ENCODE results near the gene RASSF5.

RASSF5 gene

GRCh38 chr1:206507284-206508129 lies at the start of gene RASSF5:
Gene RASSF5 (plus strand): TSS chr1:206507531. CDS start chr1:206507603, 72 bp downstream.
- no peak for DNase-seq

GRCh38 chr1:206459703-206460102 lies 47.6 kb upstream of the RASSF5 start:
- no peak for DNase-seq

- no peak for DNase-seq
These were observed 46.4 kb upstream of the RASSF5 start for GRCh38 chr1:206460836-206461426.

- peak; percentile 13 for DNase-seq
These were observed 45.5 kb upstream of the RASSF5 start for GRCh38 chr1:206461602-206462455.

GRCh38 chr1:206463137-206463536 lies 44.2 kb upstream of the RASSF5 start:
- no peak for DNase-seq

- DNase-seq, result no peak
These were observed 43.4 kb upstream of the RASSF5 start for GRCh38 chr1:206463911-206464310.

- DNase-seq, result no peak
These were observed 42.8 kb upstream of the RASSF5 start for GRCh38 chr1:206464456-206464964.

- DNase-seq, result no peak
These were observed 41.4 kb upstream of the RASSF5 start for GRCh38 chr1:206465951-206466350.

GRCh38 chr1:206466840-206467649 lies 40.3 kb upstream of the RASSF5 start:
- no peak for DNase-seq

- DNase-seq, result no peak
These were observed 39.4 kb upstream of the RASSF5 start for GRCh38 chr1:206467915-206468314.

GRCh38 chr1:206468571-206468970 lies 38.8 kb upstream of the RASSF5 start:
- DNase-seq, result no peak

GRCh38 chr1:206469411-206469932 lies 37.9 kb upstream of the RASSF5 start:
- no peak for DNase-seq

- DNase-seq, result no peak
These were observed 37.2 kb upstream of the RASSF5 start, which contains the start of gene IKBKE for GRCh38 chr1:206469933-206470691. Gene IKBKE (plus strand): TSS chr1:206470476. CDS start chr1:206473228, 2,752 bp downstream.

- no peak for DNase-seq
These were observed 36.5 kb upstream of the RASSF5 start for GRCh38 chr1:206470692-206471414.

GRCh38 chr1:206471415-206471801 lies 35.9 kb upstream of the RASSF5 start:
- DNase-seq, result no peak

GRCh38 chr1:206472024-206472423 lies 35.3 kb upstream of the RASSF5 start:
- DNase-seq, result no peak

GRCh38 chr1:206472454-206472853 lies 34.9 kb upstream of the RASSF5 start:
- no peak for DNase-seq

GRCh38 chr1:206472886-206473285 lies 34.4 kb upstream of the RASSF5 start:
- DNase-seq, result no peak

- DNase-seq, result no peak
These were observed 31.3 kb upstream of the RASSF5 start for GRCh38 chr1:206476058-206476457.

GRCh38 chr1:206476591-206476990 lies 30.7 kb upstream of the RASSF5 start:
- DNase-seq, result no peak

- no peak for DNase-seq
These were observed 30.2 kb upstream of the RASSF5 start for GRCh38 chr1:206477110-206477509.
